ENCODE results near the gene CD6.
"Not testable (repeated sequence)": the region's sequence is repeated elsewhere in the genome, so short reads cannot be mapped to it uniquely, and the experiment has no call there.

CD6 gene

DNA sequence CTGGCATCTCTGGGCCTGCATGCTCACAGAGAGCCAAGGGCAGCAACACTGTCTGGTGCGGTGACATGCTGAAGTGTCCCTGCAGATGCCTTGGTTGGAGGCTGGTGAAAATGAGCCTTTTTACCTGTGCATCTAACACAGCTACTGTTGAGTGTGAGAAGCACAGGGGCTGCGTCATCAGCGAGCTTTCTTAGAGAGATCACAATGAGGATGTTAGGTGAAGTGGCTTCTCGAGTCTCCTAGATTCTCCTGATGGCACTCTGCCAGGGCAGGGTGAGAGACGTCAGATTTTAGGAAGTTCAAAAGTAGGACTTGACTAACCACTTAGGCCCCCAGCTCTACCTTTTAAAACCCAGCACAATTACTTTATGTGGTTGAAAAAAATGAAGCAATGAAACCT lies 15.9 kb upstream of the CD6 start:
- Mint-ChIP-seq H3K27me3 (ENCODE audit: low read depth) (peaks cover 42% of the 10 kb centered on the region), H3K4me3 (no peak overlapping the region), H3K36me3 (ENCODE audit: low read depth) (no peaks in the 10 kb centered on the region), H3K9me3 (no peaks in the 10 kb centered on the region), H3K27ac (no peak overlapping the region), H3K4me1 (ENCODE audit: low read depth) (peaks cover 15% of the 10 kb centered on the region)

DNA sequence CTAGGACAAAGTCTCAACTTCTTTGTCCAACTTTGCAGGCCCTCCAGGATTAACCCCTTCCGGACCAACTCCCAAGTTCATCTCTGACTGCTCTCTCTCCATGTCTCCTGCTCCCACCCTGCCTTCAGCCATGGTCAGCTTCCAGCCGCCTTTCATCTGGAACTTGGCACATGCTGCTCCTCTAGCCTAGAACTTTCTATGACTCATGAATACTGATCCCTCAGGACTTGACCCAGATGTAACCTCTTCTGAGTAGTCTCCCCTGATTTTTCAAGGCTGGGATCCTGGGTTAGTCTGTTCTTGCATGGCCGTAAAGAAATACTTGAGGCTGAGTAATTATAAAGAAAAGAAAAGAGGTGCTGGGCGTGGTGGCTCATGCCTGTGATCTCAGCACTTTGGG lies 14.3 kb upstream of the CD6 start:
- H3K9me3 Mint-ChIP-seq: no peaks in the 10 kb centered on the region
- peaks cover 8% of the 10 kb centered on the region for H3K4me1 Mint-ChIP-seq (ENCODE audit: low read depth)
- peaks cover 45% of the 10 kb centered on the region for H3K27me3 Mint-ChIP-seq (ENCODE audit: low read depth)

GRCh38 chr11:60959431-60959830 lies 12.0 kb upstream of the CD6 start:
- Mint-ChIP-seq H3K27me3 (ENCODE audit: low read depth) (peaks cover 40% of the 10 kb centered on the region), H3K9me3 (no peaks in the 10 kb centered on the region), H3K27ac (no peak overlapping the region), H3K4me3 (no peak overlapping the region), H3K36me3 (ENCODE audit: low read depth) (no peaks in the 10 kb centered on the region), H3K4me1 (ENCODE audit: low read depth) (no peaks in the 10 kb centered on the region)

More for the DNA sequence above, 14.3 kb upstream of the CD6 start:
- Mint-ChIP-seq H3K36me3 (ENCODE audit: low read depth) (no peaks in the 10 kb centered on the region), H3K4me3 (no peak overlapping the region), H3K27ac (no peak overlapping the region)

DNA sequence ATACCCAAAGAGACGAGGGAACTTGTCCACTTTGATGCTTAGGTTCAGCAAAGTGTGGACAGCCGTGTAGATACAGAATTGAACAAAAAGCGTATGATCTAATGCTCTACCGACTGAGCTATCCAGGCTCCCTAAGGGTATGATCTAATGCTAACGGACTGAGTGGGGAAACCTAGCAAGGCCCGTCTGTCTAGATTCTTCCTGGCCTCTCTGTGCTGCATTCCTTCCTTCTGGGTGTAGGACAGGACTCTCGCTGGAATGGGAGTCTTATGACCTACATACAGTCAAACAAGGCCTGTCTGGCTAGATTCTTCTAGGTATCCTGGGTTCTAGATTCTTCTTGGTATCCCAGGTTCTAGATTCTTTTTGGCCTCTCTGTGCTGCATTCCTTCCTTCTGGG lies 11.1 kb upstream of the CD6 start:
- Mint-ChIP-seq H3K4me3 (no peak overlapping the region), H3K36me3 (ENCODE audit: low read depth) (no peaks in the 10 kb centered on the region), H3K27ac (no peak overlapping the region), H3K9me3 (no peaks in the 10 kb centered on the region), H3K4me1 (ENCODE audit: low read depth) (no peaks in the 10 kb centered on the region), H3K27me3 (ENCODE audit: low read depth) (peaks cover 41% of the 10 kb centered on the region)

DNA sequence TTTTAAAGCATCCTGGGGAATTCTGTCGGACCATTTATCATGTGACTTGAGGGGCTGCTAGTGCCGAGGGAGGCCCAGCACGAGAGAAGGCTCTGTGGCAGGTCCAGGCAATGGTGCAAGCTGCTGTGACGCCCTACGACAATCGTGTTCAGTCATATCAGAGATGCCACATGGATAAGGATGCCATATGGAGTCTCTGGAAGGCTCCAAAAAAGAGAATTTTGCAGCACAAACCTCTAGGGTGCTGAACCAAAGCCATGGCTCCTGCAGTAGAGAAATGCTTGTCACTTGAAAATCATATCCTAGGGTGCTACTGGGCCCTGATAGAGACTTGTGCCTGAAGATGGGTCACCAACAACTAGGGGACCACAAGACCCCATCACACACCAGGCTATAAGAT lies 6.7 kb upstream of the CD6 start:
- no peak overlapping the region for H3K27ac Mint-ChIP-seq
- peaks cover 36% of the 10 kb centered on the region for H3K27me3 Mint-ChIP-seq (ENCODE audit: low read depth)
- H3K9me3 Mint-ChIP-seq: no peaks in the 10 kb centered on the region
- peaks cover 2% of the 10 kb centered on the region for H3K36me3 Mint-ChIP-seq (ENCODE audit: low read depth)
- H3K4me3 Mint-ChIP-seq: no peak overlapping the region
- H3K4me1 Mint-ChIP-seq (ENCODE audit: low read depth): peaks cover 4% of the 10 kb centered on the region

GRCh38 chr11:60966890-60967289 lies 4.6 kb upstream of the CD6 start:
- H3K4me1 Mint-ChIP-seq (ENCODE audit: low read depth): peaks cover 17% of the 10 kb centered on the region
- no peaks in the 10 kb centered on the region for H3K9me3 Mint-ChIP-seq
- peaks cover 21% of the 10 kb centered on the region for H3K27me3 Mint-ChIP-seq (ENCODE audit: low read depth)
- no peak overlapping the region for H3K27ac Mint-ChIP-seq
- H3K4me3 Mint-ChIP-seq: no peak overlapping the region
- peaks cover 2% of the 10 kb centered on the region for H3K36me3 Mint-ChIP-seq (ENCODE audit: low read depth)

DNA sequence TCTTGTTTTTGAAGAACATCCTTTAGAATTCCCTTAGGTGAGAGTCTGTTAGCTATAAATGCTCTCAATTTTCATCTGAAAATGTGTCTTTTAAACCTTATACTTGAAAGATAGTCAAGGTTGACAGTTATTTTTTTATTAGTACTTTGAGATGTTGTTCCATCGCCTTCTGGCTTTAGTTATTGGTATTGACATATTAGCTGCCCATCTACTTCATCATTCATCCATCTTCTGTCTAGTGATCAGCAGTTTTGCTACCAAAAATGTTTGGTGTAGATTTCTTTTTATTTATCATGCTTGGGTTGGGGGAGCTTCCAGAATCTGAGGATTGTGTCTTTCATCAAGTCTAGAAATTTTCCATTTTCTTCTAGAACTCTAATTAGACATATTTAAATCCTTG lies 3.3 kb upstream of the CD6 start:
- peaks cover 17% of the 10 kb centered on the region for H3K4me1 Mint-ChIP-seq (ENCODE audit: low read depth)
- peaks cover 17% of the 10 kb centered on the region for H3K27me3 Mint-ChIP-seq (ENCODE audit: low read depth)
- H3K4me3 Mint-ChIP-seq: no peak overlapping the region
- H3K36me3 Mint-ChIP-seq (ENCODE audit: low read depth): peaks cover 6% of the 10 kb centered on the region
- no peak overlapping the region for H3K27ac Mint-ChIP-seq
- no peaks in the 10 kb centered on the region for H3K9me3 Mint-ChIP-seq

GRCh38 chr11:60970369-60970774 lies 1.1 kb upstream of the CD6 start:
- Mint-ChIP-seq H3K4me1 (ENCODE audit: low read depth) (peaks cover 33% of the 10 kb centered on the region), H3K27ac (no peak overlapping the region), H3K9me3 (no peaks in the 10 kb centered on the region), H3K36me3 (ENCODE audit: low read depth) (peaks cover 23% of the 10 kb centered on the region), H3K4me3 (peak overlapping the region; percentile 9), H3K27me3 (ENCODE audit: low read depth) (peaks cover 17% of the 10 kb centered on the region)

DNA sequence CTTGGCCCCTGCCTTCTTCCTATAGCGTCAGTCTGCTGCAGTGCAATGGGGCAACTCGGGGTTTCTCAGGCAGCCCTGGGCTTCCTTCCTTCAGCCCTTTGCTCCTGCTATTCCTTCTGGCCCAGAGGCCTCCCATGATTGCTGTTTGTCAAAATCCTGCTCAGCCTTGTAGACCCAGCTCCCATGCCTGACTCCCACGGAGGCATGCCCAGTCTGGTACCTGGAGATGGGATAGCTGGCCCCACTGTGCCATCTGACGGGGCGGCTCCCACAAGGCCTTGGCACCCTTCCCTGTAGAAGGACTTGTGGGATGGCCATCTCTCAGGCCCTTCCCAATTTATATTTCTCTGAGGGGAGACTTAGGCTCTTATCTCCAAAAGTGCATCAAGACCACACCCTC lies 590 bp upstream of the CD6 start:
- Mint-ChIP-seq H3K9me3 (no peaks in the 10 kb centered on the region), H3K27ac (peak overlapping the region; percentile 96), H3K27me3 (ENCODE audit: low read depth) (peaks cover 13% of the 10 kb centered on the region), H3K4me3 (peak overlapping the region; percentile 88), H3K4me1 (ENCODE audit: low read depth) (peaks cover 34% of the 10 kb centered on the region), H3K36me3 (ENCODE audit: low read depth) (peaks cover 25% of the 10 kb centered on the region)

DNA sequence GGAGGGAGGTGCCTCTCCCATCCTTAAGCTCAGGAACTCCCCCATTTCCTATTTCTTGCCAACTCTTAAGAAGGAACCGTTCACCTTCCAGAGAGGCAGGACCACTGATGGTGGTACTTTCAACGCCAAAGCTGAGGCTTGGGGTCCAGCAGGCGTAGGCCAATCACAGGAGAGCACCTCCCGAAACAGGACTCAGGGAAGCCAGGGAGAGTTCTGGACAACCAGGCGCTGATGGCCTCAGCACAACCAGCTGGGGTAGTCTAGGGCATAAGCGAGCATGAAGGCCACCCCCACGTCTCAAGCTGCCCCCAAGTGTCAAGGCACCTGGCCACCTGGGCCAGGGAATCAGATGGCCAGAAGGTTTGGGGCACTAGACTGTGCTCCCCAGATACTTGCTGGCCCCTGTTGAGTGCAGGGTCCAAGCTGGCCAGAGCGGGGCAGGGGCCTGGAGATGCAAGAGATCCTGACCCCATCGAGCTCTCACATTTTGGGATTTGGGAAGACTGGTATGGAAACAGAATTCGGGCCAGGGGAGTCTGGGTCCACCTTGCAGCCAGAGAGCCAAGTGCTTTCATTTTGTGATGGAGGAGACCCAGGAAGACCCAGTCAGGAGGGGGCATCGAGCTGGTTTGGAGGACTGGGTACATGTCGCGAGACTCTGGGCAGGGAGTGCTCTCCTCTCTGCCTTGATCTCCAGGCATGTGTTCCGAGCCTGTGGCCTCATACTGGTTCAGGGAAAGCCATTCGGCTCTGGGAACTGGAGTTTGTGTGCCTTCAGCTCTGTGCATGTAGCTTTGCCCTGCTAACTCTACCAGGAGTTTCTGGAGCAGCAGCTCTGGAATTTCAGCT lies 926 bp downstream of the CD6 start:
- H3K27me3 Mint-ChIP-seq (ENCODE audit: low read depth): peaks cover 10% of the 10 kb centered on the region
- peaks cover 46% of the 10 kb centered on the region for H3K4me1 Mint-ChIP-seq (ENCODE audit: low read depth)
- peaks cover 37% of the 10 kb centered on the region for H3K36me3 Mint-ChIP-seq (ENCODE audit: low read depth)
- H3K4me3 Mint-ChIP-seq: peak overlapping the region; percentile 88
- no peaks in the 10 kb centered on the region for H3K9me3 Mint-ChIP-seq
- H3K27ac Mint-ChIP-seq: peak overlapping the region; percentile 96

DNA sequence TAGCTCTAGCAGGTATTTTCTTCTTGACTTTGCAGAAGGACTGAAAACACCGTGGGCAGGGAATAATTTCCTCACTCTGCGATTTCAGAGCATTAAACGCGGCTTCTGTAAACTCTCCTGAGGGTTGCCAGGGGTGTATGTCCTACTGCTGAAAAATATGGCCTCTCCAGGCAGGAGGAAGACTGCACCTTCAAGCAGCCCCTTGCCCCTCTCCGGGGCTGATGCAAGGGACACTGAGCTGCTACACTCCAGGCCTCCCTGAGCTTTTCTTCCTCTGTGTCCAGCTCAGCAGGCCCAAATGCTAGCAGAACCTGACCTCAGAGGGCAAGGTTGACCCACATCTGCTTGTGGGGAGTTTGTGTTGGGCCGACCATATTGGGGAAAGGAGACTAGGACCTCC lies 2.2 kb downstream of the CD6 start:
- peaks cover 8% of the 10 kb centered on the region for H3K27me3 Mint-ChIP-seq (ENCODE audit: low read depth)
- peak overlapping the region; percentile 88 for H3K4me3 Mint-ChIP-seq
- peaks cover 47% of the 10 kb centered on the region for H3K36me3 Mint-ChIP-seq (ENCODE audit: low read depth)
- H3K9me3 Mint-ChIP-seq: no peaks in the 10 kb centered on the region
- H3K4me1 Mint-ChIP-seq (ENCODE audit: low read depth): peaks cover 56% of the 10 kb centered on the region
- peak overlapping the region; percentile 96 for H3K27ac Mint-ChIP-seq

DNA sequence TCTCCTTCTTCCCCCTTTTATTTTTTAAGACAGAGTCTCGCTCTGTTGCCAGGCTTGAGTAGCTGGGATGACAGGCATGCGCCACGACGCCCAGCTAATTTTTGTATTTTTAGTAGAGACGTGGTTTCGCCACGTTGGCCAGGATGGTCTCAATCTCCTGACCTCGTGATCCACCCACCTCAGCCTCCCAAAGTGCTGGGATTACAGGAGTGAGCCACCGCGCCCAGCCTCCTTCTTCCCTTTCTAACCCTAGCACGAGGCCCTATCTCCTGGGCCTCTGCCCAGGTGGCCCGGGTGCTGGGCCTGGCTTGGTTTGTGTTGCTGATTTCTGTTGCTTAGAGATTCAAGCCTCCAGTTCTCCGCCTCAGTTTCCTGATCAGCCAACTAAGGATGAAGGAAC lies 2.8 kb downstream of the CD6 start:
- H3K27ac Mint-ChIP-seq: peak overlapping the region; percentile 96
- peaks cover 62% of the 10 kb centered on the region for H3K4me1 Mint-ChIP-seq (ENCODE audit: low read depth)
- peaks cover 52% of the 10 kb centered on the region for H3K36me3 Mint-ChIP-seq (ENCODE audit: low read depth)
- peak overlapping the region; percentile 88 for H3K4me3 Mint-ChIP-seq
- not testable (repeated sequence) for H3K27me3 Mint-ChIP-seq (ENCODE audit: low read depth); H3K9me3 Mint-ChIP-seq

GRCh38 chr11:60974726-60975125 lies 3.2 kb downstream of the CD6 start:
- Mint-ChIP-seq H3K27ac (peak overlapping the region; percentile 96), H3K4me1 (ENCODE audit: low read depth) (peaks cover 59% of the 10 kb centered on the region), H3K27me3 (ENCODE audit: low read depth) (peaks cover 4% of the 10 kb centered on the region), H3K36me3 (ENCODE audit: low read depth) (peaks cover 53% of the 10 kb centered on the region), H3K4me3 (peak overlapping the region; percentile 88), H3K9me3 (no peaks in the 10 kb centered on the region)

GRCh38 chr11:60977224-60977623 lies 5.7 kb downstream of the CD6 start:
- no peaks in the 10 kb centered on the region for H3K9me3 Mint-ChIP-seq
- no peaks in the 10 kb centered on the region for H3K27me3 Mint-ChIP-seq (ENCODE audit: low read depth)
- peak overlapping the region; percentile 94 for H3K27ac Mint-ChIP-seq
- H3K36me3 Mint-ChIP-seq (ENCODE audit: low read depth): peaks cover 62% of the 10 kb centered on the region
- peaks cover 59% of the 10 kb centered on the region for H3K4me1 Mint-ChIP-seq (ENCODE audit: low read depth)
- H3K4me3 Mint-ChIP-seq: peak overlapping the region; percentile 72

GRCh38 chr11:60977836-60978235 lies 6.4 kb downstream of the CD6 start:
- peak overlapping the region; percentile 94 for H3K27ac Mint-ChIP-seq
- peaks cover 63% of the 10 kb centered on the region for H3K4me1 Mint-ChIP-seq (ENCODE audit: low read depth)
- H3K9me3 Mint-ChIP-seq: no peaks in the 10 kb centered on the region
- peak overlapping the region; percentile 72 for H3K4me3 Mint-ChIP-seq
- H3K36me3 Mint-ChIP-seq (ENCODE audit: low read depth): peaks cover 64% of the 10 kb centered on the region
- H3K27me3 Mint-ChIP-seq (ENCODE audit: low read depth): no peaks in the 10 kb centered on the region
